H9 (cell line): ENCODE data around the gene GRK1. TPM values are rescaled to one million over a fixed set of nuclear protein-coding genes. Genes with fewer than 3 reads are reported as not detected.

Experiments
- DNase-seq: peaks from one replicate; pipeline ENCODE4 v3.0.0-alpha.2; 2017
- H2AFZ ChIP-seq: one replicate; pipeline ENCODE4 v1.6.1; 2013; ENCODE audit warnings: mild to moderate bottlenecking, low read length, control low read depth, moderate library complexity
- H2AK5ac ChIP-seq: 2 replicates; pipeline ENCODE4 v1.6.1; 2013; ENCODE audit warnings: low read length, control low read depth, mixed read lengths; ENCODE audit not compliant: insufficient read length
- H2BK120ac ChIP-seq: one replicate; pipeline ENCODE4 v1.6.1; 2013; ENCODE audit warnings: low read depth, mild to moderate bottlenecking, low read length, control low read depth, inconsistent platforms; ENCODE audit not compliant: poor library complexity, severe bottlenecking
- H2BK12ac ChIP-seq: 2 replicates; pipeline ENCODE4 v1.6.1; 2013; ENCODE audit warnings: low read length, control low read depth, mixed read lengths, low read depth; ENCODE audit not compliant: insufficient read length
- H2BK15ac ChIP-seq: 2 replicates; pipeline ENCODE4 v1.6.1; 2013; ENCODE audit warnings: low read depth, low read length, control low read depth
- H2BK20ac ChIP-seq: one replicate; pipeline ENCODE4 v1.6.1; 2013; ENCODE audit warnings: low read depth, mild to moderate bottlenecking, low read length, control low read depth, inconsistent platforms; ENCODE audit not compliant: poor library complexity, severe bottlenecking
- H2BK5ac ChIP-seq: 2 replicates; pipeline ENCODE4 v1.6.1; 2013; ENCODE audit warnings: low read length, control low read depth, mixed read lengths; ENCODE audit not compliant: insufficient read length
- H3K14ac ChIP-seq: 2 replicates; pipeline ENCODE4 v1.6.1; 2013; ENCODE audit warnings: low read length, control low read depth; ENCODE audit not compliant: insufficient read depth
- H3K18ac ChIP-seq: 2 replicates; pipeline ENCODE4 v1.6.1; 2013; ENCODE audit warnings: low read depth, mild to moderate bottlenecking, mixed read lengths, low read length, control low read depth; ENCODE audit not compliant: insufficient read length
- H3K23ac ChIP-seq: 2 replicates; pipeline ENCODE4 v1.6.1; 2013; ENCODE audit warnings: low read length, control low read depth, mixed read lengths, low read depth; ENCODE audit not compliant: insufficient read length
- H3K23me2 ChIP-seq: 2 replicates; pipeline ENCODE4 v1.6.1; 2013; ENCODE audit warnings: low read depth, mild to moderate bottlenecking, mixed read lengths, low read length, control low read depth; ENCODE audit not compliant: insufficient read length, poor library complexity, severe bottlenecking
- H3K27ac ChIP-seq: 2 replicates; pipeline ENCODE4 v1.5.1; 2013; ENCODE audit warnings: low read length, control low read depth, mixed read lengths, low read depth; ENCODE audit not compliant: insufficient read length
- H3K27me3 ChIP-seq: 2 replicates; pipeline ENCODE4 v1.6.1; 2013; ENCODE audit warnings: low read length, control low read depth, inconsistent platforms; ENCODE audit not compliant: insufficient read depth
- H3K4ac ChIP-seq: 2 replicates; pipeline ENCODE4 v1.6.1; 2013; ENCODE audit warnings: low read depth, mild to moderate bottlenecking, control low read depth, inconsistent platforms, low read length, moderate library complexity
- H3K4me1 ChIP-seq: 2 replicates; pipeline ENCODE4 v1.6.1; 2013; ENCODE audit warnings: low read length, control low read depth, inconsistent platforms; ENCODE audit not compliant: insufficient read depth
- H3K4me2 ChIP-seq: 2 replicates; pipeline ENCODE4 v1.6.1; 2013; ENCODE audit warnings: low read length, control low read depth, mixed read lengths; ENCODE audit not compliant: insufficient read length, insufficient read depth
- H3K56ac ChIP-seq: 2 replicates; pipeline ENCODE4 v1.6.1; 2013; ENCODE audit warnings: low read depth, mild to moderate bottlenecking, mixed read lengths, low read length, control low read depth; ENCODE audit not compliant: insufficient read length
- H3K79me1 ChIP-seq: 2 replicates; pipeline ENCODE4 v1.6.1; 2013; ENCODE audit warnings: low read depth, mild to moderate bottlenecking, moderate library complexity, low read length, control low read depth, inconsistent platforms; ENCODE audit not compliant: insufficient read depth, poor library complexity, severe bottlenecking
- H3K79me2 ChIP-seq: 2 replicates; pipeline ENCODE4 v1.6.1; 2013; ENCODE audit warnings: low read length, control low read depth, inconsistent platforms; ENCODE audit not compliant: insufficient read depth
- H3K9ac ChIP-seq: 2 replicates; pipeline ENCODE4 v1.6.1; 2013; ENCODE audit warnings: low read length, control low read depth, mixed read lengths; ENCODE audit not compliant: insufficient read length; ENCODE audit errors: extremely low read depth
- H3K9me3 ChIP-seq: one replicate; pipeline ENCODE4 v1.6.1; 2013; ENCODE audit warnings: low read depth, low read length, inconsistent platforms; ENCODE audit not compliant: control insufficient read depth
- H3T11ph ChIP-seq: one replicate; pipeline ENCODE4 v1.6.1; 2013; ENCODE audit warnings: mild to moderate bottlenecking, low read length, control low read depth, inconsistent platforms
- H4K20me1 ChIP-seq: one replicate; pipeline ENCODE4 v1.6.1; 2013; ENCODE audit not compliant: control insufficient read depth, insufficient read length, insufficient read depth
- H4K5ac ChIP-seq: 2 replicates; pipeline ENCODE4 v1.6.1; 2013; ENCODE audit warnings: low read depth, mild to moderate bottlenecking, mixed read lengths, low read length, control low read depth; ENCODE audit not compliant: insufficient read length
- H4K8ac ChIP-seq: replicated peaks from 2 replicates; pipeline ENCODE4 v1.6.1; 2013; ENCODE audit warnings: low read length, control low read depth, mixed read lengths, low read depth; ENCODE audit not compliant: insufficient read length
- H4K91ac ChIP-seq: 2 replicates; pipeline ENCODE4 v1.6.1; 2013; ENCODE audit warnings: low read depth, mild to moderate bottlenecking, moderate library complexity, mixed read lengths, low read length, control low read depth; ENCODE audit not compliant: insufficient read length
- H3K27ac Mint-ChIP-seq, 3 experiments: 2 replicates in 2 of 3; 3 replicates in 1 of 3; pipeline ENCODE4 v1.8.0; 2020 to 2021; ENCODE audit warnings: mixed read lengths in 3 of 3, mild to moderate bottlenecking in 1 of 3, moderate library complexity in 1 of 3
- H3K27me3 Mint-ChIP-seq: 2 replicates; pipeline ENCODE4 v1.8.0; 2021; ENCODE audit warnings: low read depth, mild to moderate bottlenecking, moderate library complexity, mixed read lengths
- H3K36me3 Mint-ChIP-seq, 3 experiments: 2 replicates in 2 of 3; 3 replicates in 1 of 3; pipeline ENCODE4 v1.8.0; 2020 to 2021; ENCODE audit warnings: low read depth in 3 of 3, mixed read lengths in 3 of 3; ENCODE audit not compliant: insufficient read depth in 1 of 3
- H3K4me1 Mint-ChIP-seq, 2 experiments: 2 replicates each; pipeline ENCODE4 v1.8.0; 2020; ENCODE audit warnings: mixed read lengths in 2 of 2
- H3K4me3 Mint-ChIP-seq, 2 experiments: 2 replicates in 1 of 2; 3 replicates in 1 of 2; pipeline ENCODE4 v1.8.0; 2020 to 2021; ENCODE audit warnings: mild to moderate bottlenecking in 2 of 2, mixed read lengths in 2 of 2, moderate library complexity in 1 of 2
- H3K9me3 Mint-ChIP-seq, 2 experiments: 2 replicates in 1 of 2; 3 replicates in 1 of 2; pipeline ENCODE4 v1.8.0; 2020; ENCODE audit warnings: mild to moderate bottlenecking in 2 of 2, mixed read lengths in 2 of 2, moderate library complexity in 1 of 2
- CTCF ChIP-seq: fragments of 200-600 bp; sonication (generic); conservative IDR thresholded peaks from 3 replicates; pipeline ENCODE4 v1.8.0; 2021; ENCODE audit warnings: antibody characterized with exemption, mild to moderate bottlenecking
- WGBS: extraction: QIAGEN DNeasy Blood & Tissue Kit; methylation state at CpG from one replicate; pipeline ENCODE4 v1.1.7; 2013; ENCODE audit warnings: missing lambda C conversion rate, low lambda C conversion rate, mixed read lengths; ENCODE audit not compliant: insufficient read length; ENCODE audit errors: extremely low coverage; 5-methylcytosine and 5-hydroxymethylcytosine counted together
- total RNA-seq: library from RNA; stranded (reverse); gene quantifications from 2 replicates; pipeline ENCODE4 v1.2.1, GENCODE V29; 2021

GRK1 gene
- total RNA-seq, 1 experiment from 2014 or later: 0.31 TPM

GRCh38 chr13:113765564-113765910 lies 98.5 kb downstream of the GRK1 start:
- Histone ChIP-seq H3K27ac (no peak overlapping the region), H3K4me2 (no peak overlapping the region), H3K14ac (no peak overlapping the region), H3K4me1 (no peaks in the 10 kb centered on the region), H2AK5ac (no peak overlapping the region), H2BK20ac (no peak overlapping the region), H4K5ac (no peak overlapping the region), H3K23ac (no peak overlapping the region), H4K8ac (no peak overlapping the region), H2BK120ac (no peak overlapping the region), H3K56ac (no peak overlapping the region), H2AFZ (no peak overlapping the region), H4K20me1 (no peaks in the 10 kb centered on the region), H4K91ac (no peak overlapping the region), H3K79me2 (no peaks in the 10 kb centered on the region), H2BK15ac (no peak overlapping the region), H2BK5ac (no peak overlapping the region), H3K9me3 (no peaks in the 10 kb centered on the region), H3K79me1 (no peaks in the 10 kb centered on the region), H3K4ac (no peak overlapping the region), H3T11ph (no peak overlapping the region), H3K23me2 (no peaks in the 10 kb centered on the region), H2BK12ac (no peak overlapping the region), H3K18ac (no peak overlapping the region), H3K9ac (no peak overlapping the region), H3K27me3 (peaks cover 2% of the 10 kb centered on the region; the same call in 1 of the 2 replicates)
- WGBS: no CpG with 5 or more reads among the region's 4 CpGs
- Mint-ChIP-seq H3K27ac (no peak overlapping the region), H3K27me3 (peaks cover 20% of the 10 kb centered on the region), H3K36me3 (no peaks in the 10 kb centered on the region), H3K9me3 (no peaks in the 10 kb centered on the region), H3K4me1 (peaks cover 10 to 22% of the 10 kb centered on the region in 2 experiments), H3K4me3 (no peak overlapping the region)
- DNase-seq: no peak
- TF ChIP-seq CTCF: peak; percentile 35; the same call in 2 of the 3 replicates
